HG03378 (cell line): ENCODE data around the gene KRT6A.

Experiments
- ATAC-seq: cut with Tn5 transposase; IDR thresholded peaks from one replicate; pipeline ENCODE4 v1.9.1; 2021; ENCODE audit warnings: mild to moderate bottlenecking, moderate library complexity; ENCODE audit not compliant: unreplicated experiment

The KRT6A gene

GRCh38 chr12:52524898-52525591 lies 32.0 kb upstream of the KRT6A start:
- ATAC-seq, result no peak

GRCh38 chr12:52524241-52524897 lies 31.3 kb upstream of the KRT6A start:
- ATAC-seq, result no peak

GRCh38 chr12:52523824-52524223 lies 30.8 kb upstream of the KRT6A start:
- no peak for ATAC-seq

GRCh38 chr12:52522346-52523011 lies 29.4 kb upstream of the KRT6A start:
- no peak for ATAC-seq

- ATAC-seq, result no peak
Observed at GRCh38 chr12:52521568-52522266, 28.7 kb upstream of the KRT6A start.

GRCh38 chr12:52521175-52521567 lies 28.1 kb upstream of the KRT6A start:
- ATAC-seq, result no peak

- ATAC-seq, result no peak
Observed at GRCh38 chr12:52519826-52520662, 27.0 kb upstream of the KRT6A start, which contains the start of gene KRT5. KRT5 (minus strand) TSS chr12:52520394; CDS start chr12:52520296, 98 bp downstream.

GRCh38 chr12:52519387-52519703 lies 26.3 kb upstream of the KRT6A start:
- ATAC-seq, result no peak

GRCh38 chr12:52518574-52519386 lies 25.7 kb upstream of the KRT6A start:
- ATAC-seq, result no peak

GRCh38 chr12:52517888-52518287 lies 24.8 kb upstream of the KRT6A start:
- no peak for ATAC-seq

GRCh38 chr12:52517005-52517835 lies 24.2 kb upstream of the KRT6A start:
- ATAC-seq, result no peak

- ATAC-seq, result no peak
Observed at GRCh38 chr12:52515927-52516831, 23.1 kb upstream of the KRT6A start.

- no peak for ATAC-seq
Observed at GRCh38 chr12:52515319-52515646, 22.2 kb upstream of the KRT6A start.

GRCh38 chr12:52514471-52515318 lies 21.6 kb upstream of the KRT6A start:
- no peak for ATAC-seq

GRCh38 chr12:52513736-52514135 lies 20.7 kb upstream of the KRT6A start:
- ATAC-seq, result no peak

- no peak for ATAC-seq
Observed at GRCh38 chr12:52508211-52508610, 15.2 kb upstream of the KRT6A start.
